Neural progenitor cell (in vitro differentiated cells): Measurements from ENCODE around the gene HSF2.

Experiments
- CTCF ChIP-seq: fragments of 200-600 bp; sonication (generic); IDR thresholded peaks from 2 replicates; pipeline ENCODE4 v1.5.1; 2017; ENCODE audit warnings: antibody characterized with exemption, mild to moderate bottlenecking
- EZH2 ChIP-seq: fragments of 200-600 bp; sonication (generic); IDR thresholded peaks from 2 replicates; pipeline ENCODE4 v1.6.1; 2017; ENCODE audit warnings: antibody characterized with exemption, mild to moderate bottlenecking, moderate library complexity
- EZH2phosphoT487 ChIP-seq: fragments of 200-600 bp; sonication (generic); IDR thresholded peaks from 2 replicates; pipeline ENCODE4 v1.6.1; 2017; ENCODE audit warnings: antibody characterized with exemption

- no peak for TF ChIP-seq CTCF
- no peak for TF ChIP-seq EZH2
- no peak for TF ChIP-seq EZH2phosphoT487
Measured at GRCh38 chr6:122385857-122386612, 13.4 kb upstream of the HSF2 start.
